Mammary epithelial cell (primary cell): ENCODE measurements around the gene PHLDA2.

Experiments
- EZH2 ChIP-seq: IDR thresholded peaks from 2 replicates; pipeline ENCODE4 v1.6.1; 2012; ENCODE audit warnings: low read length, inconsistent platforms, borderline replicate concordance
- TF ChIP-seq, protein P1 (sequence below), 2 donors: IDR thresholded peaks in 1 of 2; conservative IDR thresholded peaks in 1 of 2; 2 replicates each; pipeline ENCODE4 v1.5.1; 2011 to 2012; ENCODE audit warnings: inconsistent platforms in 2 of 2, low read length in 2 of 2, mild to moderate bottlenecking in 2 of 2, control low read depth in 1 of 2, low read depth in 1 of 2; ENCODE audit not compliant: insufficient read depth in 1 of 2; ENCODE audit errors: extremely low read depth in 1 of 2

DNA sequence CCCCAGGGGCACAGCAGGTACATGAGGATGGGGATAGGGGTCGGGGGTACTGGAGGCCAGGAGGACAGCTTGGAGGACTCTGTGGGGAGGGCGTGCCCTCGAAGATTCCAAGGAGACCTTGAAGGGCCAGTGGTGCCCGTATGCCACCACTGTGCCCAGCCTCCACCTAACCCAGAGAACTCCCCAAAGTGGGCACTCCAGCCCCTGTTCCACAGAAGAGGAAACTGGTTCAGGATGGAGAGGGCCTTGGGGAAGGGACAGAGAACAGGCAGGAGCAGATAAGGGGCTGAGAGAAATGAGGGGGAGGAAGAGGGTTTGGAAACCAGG lies 2.2 kb upstream of the PHLDA2 start:
- TF ChIP-seq, protein P1, sequence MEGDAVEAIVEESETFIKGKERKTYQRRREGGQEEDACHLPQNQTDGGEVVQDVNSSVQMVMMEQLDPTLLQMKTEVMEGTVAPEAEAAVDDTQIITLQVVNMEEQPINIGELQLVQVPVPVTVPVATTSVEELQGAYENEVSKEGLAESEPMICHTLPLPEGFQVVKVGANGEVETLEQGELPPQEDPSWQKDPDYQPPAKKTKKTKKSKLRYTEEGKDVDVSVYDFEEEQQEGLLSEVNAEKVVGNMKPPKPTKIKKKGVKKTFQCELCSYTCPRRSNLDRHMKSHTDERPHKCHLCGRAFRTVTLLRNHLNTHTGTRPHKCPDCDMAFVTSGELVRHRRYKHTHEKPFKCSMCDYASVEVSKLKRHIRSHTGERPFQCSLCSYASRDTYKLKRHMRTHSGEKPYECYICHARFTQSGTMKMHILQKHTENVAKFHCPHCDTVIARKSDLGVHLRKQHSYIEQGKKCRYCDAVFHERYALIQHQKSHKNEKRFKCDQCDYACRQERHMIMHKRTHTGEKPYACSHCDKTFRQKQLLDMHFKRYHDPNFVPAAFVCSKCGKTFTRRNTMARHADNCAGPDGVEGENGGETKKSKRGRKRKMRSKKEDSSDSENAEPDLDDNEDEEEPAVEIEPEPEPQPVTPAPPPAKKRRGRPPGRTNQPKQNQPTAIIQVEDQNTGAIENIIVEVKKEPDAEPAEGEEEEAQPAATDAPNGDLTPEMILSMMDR (conservative IDR thresholded peaks at IDR 0.05 in 1 of 2, IDR thresholded peaks at IDR 0.05 in 1 of 2; ENCODE audit: extremely low read depth in 1 of 2, insufficient read depth in 1 of 2, low read depth in 1 of 2, low read length in 2 of 2): no peak
- TF ChIP-seq EZH2: no peak
